IMR-90 (cell line): ENCODE measurements around the gene FAF1. TPM values are rescaled to one million over a fixed set of nuclear protein-coding genes. Genes with fewer than 3 reads are reported as not detected.
A peak's percentile ranks its signal among the peaks of the same experiment; 100 is the strongest.

ENCODE experiments used
- ATAC-seq: fragments of 200-7000 bp; cut with Tn5 transposase; 2 replicates; pipeline ENCODE4 v1.9.1; 2020; ENCODE audit warnings: low read depth, mild to moderate bottlenecking, moderate library complexity
- BruUV-seq: library from RNA; stranded (reverse); fragments of 400-500 nt; replicated peaks from 2 replicates; lab custom pipeline; 2021; lab: Mats Ljungman, UMichigan
- CTCF ChIA-PET: fragments of 300-600 bp; formaldehyde crosslinking; extraction: SDS; loops from one replicate; lab custom pipeline; 2021; ENCODE audit warnings: antibody characterized with exemption; lab: Yijun Ruan, JAX
- POLR2A ChIA-PET: fragments of 300-600 bp; sonication (Branson Sonifier 250); formaldehyde crosslinking; loops from one replicate; lab custom pipeline; 2022; ENCODE audit warnings: antibody characterized with exemption; ENCODE audit not compliant: unreplicated experiment; lab: Charles Lee
- DNase-seq: peaks from one replicate; pipeline ENCODE4 v3.0.0; 2013
- H2AFZ ChIP-seq: replicated peaks from 2 replicates; pipeline ENCODE3; 2013; ENCODE audit warnings: low read length, mild to moderate bottlenecking; ENCODE audit not compliant: poor library complexity
- H2AK5ac ChIP-seq: 2 replicates; pipeline ENCODE4 v1.6.1; 2013; ENCODE audit warnings: low read depth, low read length, inconsistent platforms
- H2AK9ac ChIP-seq: replicated peaks from 2 replicates; pipeline ENCODE3; 2013; ENCODE audit warnings: mild to moderate bottlenecking, low read depth, low read length, moderate library complexity; ENCODE audit not compliant: poor library complexity
- H2BK120ac ChIP-seq: 2 replicates; pipeline ENCODE4 v1.6.1; 2013; ENCODE audit warnings: low read depth, low read length, inconsistent platforms
- H2BK15ac ChIP-seq: 3 replicates; pipeline ENCODE4 v1.6.1; 2013; ENCODE audit warnings: low read depth, low read length, inconsistent platforms
- H2BK20ac ChIP-seq: 2 replicates; pipeline ENCODE4 v1.6.1; 2013; ENCODE audit warnings: low read depth, mild to moderate bottlenecking, inconsistent platforms, low read length, moderate library complexity
- H2BK5ac ChIP-seq: 2 replicates; pipeline ENCODE4 v1.6.1; 2013; ENCODE audit warnings: mild to moderate bottlenecking, low read depth, low read length, inconsistent platforms; ENCODE audit not compliant: poor library complexity, severe bottlenecking
- H3K14ac ChIP-seq: replicated peaks from 2 replicates; pipeline ENCODE4 v1.6.1; 2013; ENCODE audit warnings: low read depth, low read length, inconsistent platforms
- H3K18ac ChIP-seq: 2 replicates; pipeline ENCODE4 v1.6.1; 2013; ENCODE audit warnings: low read depth, low read length, control low read depth
- H3K23ac ChIP-seq: 2 replicates; pipeline ENCODE4 v1.6.1; 2013; ENCODE audit warnings: low read depth, low read length, inconsistent platforms
- H3K27ac ChIP-seq: 2 replicates; pipeline ENCODE4 v1.5.1; 2013; ENCODE audit warnings: mild to moderate bottlenecking, control low read depth, low read length; ENCODE audit not compliant: insufficient read depth
- H3K27me3 ChIP-seq: 2 replicates; pipeline ENCODE4 v1.6.1; 2013; ENCODE audit warnings: low read length; ENCODE audit not compliant: control insufficient read depth, insufficient read depth
- H3K36me3 ChIP-seq: 2 replicates; pipeline ENCODE4 v1.6.1; 2013; ENCODE audit warnings: low read length, mixed read lengths; ENCODE audit not compliant: control insufficient read depth, insufficient read depth
- H3K4ac ChIP-seq: 2 replicates; pipeline ENCODE4 v1.6.1; 2013; ENCODE audit warnings: low read depth, low read length, inconsistent platforms
- H3K4me1 ChIP-seq: 2 replicates; pipeline ENCODE4 v1.6.1; 2013; ENCODE audit warnings: low read length, mixed read lengths; ENCODE audit not compliant: control insufficient read depth, insufficient read depth
- H3K4me2 ChIP-seq: 2 replicates; pipeline ENCODE4 v1.6.1; 2013; ENCODE audit warnings: low read depth, mild to moderate bottlenecking, control low read depth, low read length, moderate library complexity
- H3K4me3 ChIP-seq: 2 replicates; pipeline ENCODE4 v1.5.1; 2013; ENCODE audit warnings: low read depth, mild to moderate bottlenecking, control low read depth, low read length, moderate library complexity; ENCODE audit not compliant: insufficient read depth
- H3K56ac ChIP-seq: 2 replicates; pipeline ENCODE4 v1.6.1; 2013; ENCODE audit warnings: low read length, inconsistent platforms; ENCODE audit not compliant: insufficient read depth; ENCODE audit errors: extremely low read depth
- H3K79me1 ChIP-seq, 2 experiments: 2 replicates each; pipeline ENCODE4 v1.6.1; 2013; ENCODE audit warnings: low read length in 2 of 2, inconsistent platforms in 1 of 2, low read depth in 1 of 2
- H3K9ac ChIP-seq: 2 replicates; pipeline ENCODE4 v1.6.1; 2013; ENCODE audit warnings: low read depth, low read length, control low read depth
- H3K9me1 ChIP-seq: 2 replicates; pipeline ENCODE4 v1.6.1; 2013; ENCODE audit warnings: low read length, inconsistent platforms; ENCODE audit not compliant: insufficient read depth
- H3K9me3 ChIP-seq: 2 replicates; pipeline ENCODE4 v1.6.1; 2013; ENCODE audit warnings: low read length; ENCODE audit not compliant: control insufficient read depth, insufficient read depth
- H4K20me1 ChIP-seq: 2 replicates; pipeline ENCODE4 v1.6.1; 2013; ENCODE audit warnings: low read length, inconsistent platforms; ENCODE audit not compliant: insufficient read depth
- H4K5ac ChIP-seq: 2 replicates; pipeline ENCODE4 v1.6.1; 2013; ENCODE audit warnings: mild to moderate bottlenecking, low read depth, low read length, control low read depth
- H4K8ac ChIP-seq, 2 experiments: 2 replicates each; pipeline ENCODE4 v1.6.1; 2013; ENCODE audit warnings: low read depth in 2 of 2, low read length in 2 of 2, control low read depth in 1 of 2, inconsistent platforms in 1 of 2
- H4K91ac ChIP-seq: 2 replicates; pipeline ENCODE4 v1.6.1; 2013; ENCODE audit warnings: low read depth, low read length, inconsistent platforms; ENCODE audit not compliant: insufficient read depth
- MXI1 ChIP-seq: IDR thresholded peaks from 2 replicates; pipeline ENCODE4 v1.6.1; 2012; ENCODE audit warnings: low read depth, mild to moderate bottlenecking, low read length, moderate library complexity, borderline replicate concordance
- WGBS, 2 experiments: methylation state at CpG; one replicate each; pipeline versions ENCODE4 v1.1.5 to v1.1.7; 2013; ENCODE audit warnings: missing lambda C conversion rate in 2 of 2; ENCODE audit not compliant: insufficient read length in 1 of 2; ENCODE audit errors: extremely low coverage in 2 of 2; 5-methylcytosine and 5-hydroxymethylcytosine counted together
- dilution Hi-C: fragments of 300-500 bp; cut with HindIII; formaldehyde crosslinking; loops from one replicate; pipeline ENCODE4 v1.14.3; 2018; ENCODE audit warnings: low sequenced_read_pairs; ENCODE audit not compliant: unreplicated experiment
- in situ Hi-C: fragments of 300-500 bp; cut with MboI; formaldehyde crosslinking; loops from 3 replicates; pipeline ENCODE4 v1.14.3; 2019; ENCODE audit warnings: low sequenced_read_pairs, inconsistent platforms, mixed read lengths
- intact Hi-C: fragments of 100-400 bp; cut with micrococcal nuclease; formaldehyde crosslinking; loops from 2 replicates; pipeline ENCODE4 v1.10.0; 2022
- polyA plus RNA-seq, 3 experiments: library from polyadenylated mRNA; depleted of rRNA; stranded (reverse); fragments of >200 nt; gene quantifications; 2 replicates each; pipeline ENCODE4 v1.2.3, GENCODE V29; 2012; ENCODE audit warnings: low replicate concordance in 1 of 3
- total RNA-seq: library from RNA; depleted of rRNA; stranded (reverse); fragments of >200 nt; gene quantifications from 2 replicates; pipeline ENCODE4 v1.2.3, GENCODE V29; 2012
- TF ChIP-seq, protein P1 (sequence below): fragments of 150-350 bp; IDR thresholded peaks from 2 replicates; pipeline ENCODE4 v1.6.1; 2017; ENCODE audit warnings: mild to moderate bottlenecking, antibody characterized with exemption, low read length, low read depth

The FAF1 gene
- total and polyA plus RNA-seq, 2 of the 4 experiments (the other 2 are of a cell fraction), result 18.8 to 72.9 TPM

DNA sequence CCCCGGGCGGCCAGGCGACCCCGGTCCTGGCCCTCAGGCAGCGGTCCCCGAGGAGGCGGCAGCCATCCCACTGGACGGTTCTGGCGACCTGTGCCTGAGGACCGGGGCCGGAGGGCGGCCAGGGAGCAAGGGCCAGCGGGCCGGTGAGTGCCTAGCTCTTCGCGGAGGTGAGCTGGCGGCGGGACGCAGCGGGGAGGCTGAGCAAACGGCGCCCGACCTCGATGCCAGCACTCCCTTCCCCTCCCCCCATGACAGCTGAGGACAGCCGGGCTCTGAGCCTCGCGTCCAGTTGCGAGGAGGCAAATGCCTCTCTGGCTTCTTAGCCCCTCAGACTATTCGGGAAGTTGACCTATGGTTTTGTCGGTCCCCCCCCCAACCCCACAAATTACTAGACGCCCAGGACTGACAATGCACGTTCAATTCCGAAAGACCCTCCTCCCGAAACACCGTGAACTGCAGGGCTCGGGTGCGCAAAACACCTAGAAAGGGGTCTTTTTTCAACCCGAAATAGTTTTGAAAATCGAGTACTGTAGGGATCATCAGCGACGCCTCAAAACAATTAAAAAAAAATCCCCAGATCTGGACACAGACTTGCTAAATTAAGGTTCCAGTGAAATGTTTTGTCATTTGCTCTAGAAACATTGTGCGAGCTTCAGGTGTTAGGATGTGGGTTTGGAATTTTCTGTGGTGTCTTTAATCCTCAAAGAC lies 18.2 kb upstream of the FAF1 start:
- no peaks in the 10 kb centered on the region for H4K20me1 ChIP-seq
- POLR2A ChIA-PET, result interaction anchor here (0.6 kb wide), 1 partner anchor 68 kb away, joined by 4 read pairs; no protein-coding TSS in a partner anchor
- H3K4ac ChIP-seq, result peak overlapping the region; percentile 89

More for the DNA sequence above, 18.2 kb upstream of the FAF1 start:
- H2AK5ac ChIP-seq, result peak overlapping the region; percentile 31; the same call in 1 of the 2 replicates
- peak overlapping the region; percentile 78 for H3K9ac ChIP-seq
- peak overlapping the region; percentile 39; the same call in 1 of the 2 replicates for H3K56ac ChIP-seq
- CTCF ChIA-PET, result interaction anchor here (0.6 to 1.4 kb wide), 3 partner anchors 40 to 211 kb away, joined by 3 read pairs; no protein-coding TSS in a partner anchor
- no peak overlapping the region for H2BK20ac ChIP-seq
- no peak overlapping the region; the same call in 2 of the 3 replicates for H2BK15ac ChIP-seq
- H3K27ac ChIP-seq, result peak overlapping the region; percentile 90
- no peaks in the 10 kb centered on the region; the same call in 1 of the 2 replicates for H3K36me3 ChIP-seq
- H3K79me1 ChIP-seq, result peaks cover 4 to 26% of the 10 kb centered on the region in 2 experiments; a peak in 3 of 4 replicates
- DNase-seq, result peak; percentile 49
- dilution Hi-C loops (no loop called here), intact Hi-C loops (loop anchor here (10.0 kb wide), 1 partner anchor 317 kb away; no protein-coding TSS in a partner anchor), in situ Hi-C loops (no loop called here)
- H2AFZ ChIP-seq, result peak overlapping the region; percentile 97
- H3K23ac ChIP-seq, result peak overlapping the region; percentile 48
- H4K5ac ChIP-seq, result peak overlapping the region; percentile 81
- no TSS peak for BruUV-seq
- peak overlapping the region; percentile 89 for H2BK5ac ChIP-seq
- no peaks in the 10 kb centered on the region for H3K9me3 ChIP-seq
- H4K91ac ChIP-seq, result peak overlapping the region; percentile 81; the same call in 1 of the 2 replicates
- no peaks in the 10 kb centered on the region for H3K27me3 ChIP-seq
- peaks cover 2% of the 10 kb centered on the region; the same call in 1 of the 2 replicates for H3K9me1 ChIP-seq
- peak overlapping the region; percentile 88 for H3K4me2 ChIP-seq
- peak overlapping the region; percentile 68 for H2AK9ac ChIP-seq
- TF ChIP-seq, protein P1, sequence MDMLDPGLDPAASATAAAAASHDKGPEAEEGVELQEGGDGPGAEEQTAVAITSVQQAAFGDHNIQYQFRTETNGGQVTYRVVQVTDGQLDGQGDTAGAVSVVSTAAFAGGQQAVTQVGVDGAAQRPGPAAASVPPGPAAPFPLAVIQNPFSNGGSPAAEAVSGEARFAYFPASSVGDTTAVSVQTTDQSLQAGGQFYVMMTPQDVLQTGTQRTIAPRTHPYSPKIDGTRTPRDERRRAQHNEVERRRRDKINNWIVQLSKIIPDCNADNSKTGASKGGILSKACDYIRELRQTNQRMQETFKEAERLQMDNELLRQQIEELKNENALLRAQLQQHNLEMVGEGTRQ, result no peak
- 0 out of 2 replicates have a peak, but pooled peaks have one; percentile 30 for TF ChIP-seq MXI1
- peak overlapping the region; percentile 70; the same call in 1 of the 2 replicates for H3K14ac ChIP-seq
- H3K18ac ChIP-seq, result peak overlapping the region; percentile 79; the same call in 1 of the 2 replicates
- peaks cover 6% of the 10 kb centered on the region; the same call in 1 of the 2 replicates for H3K4me1 ChIP-seq
- H3K4me3 ChIP-seq, result peak overlapping the region; percentile 95
- peak; percentile 74 for ATAC-seq
- peak overlapping the region; percentile 84 for H2BK120ac ChIP-seq
- 0% methylated on average over 4 of the region's 42 CpGs; no CpG with 5 or more reads in 1 of the 2 experiments for WGBS, 2 experiments
- peak overlapping the region; percentile 54 to 82; a peak in 3 of 4 replicates for H4K8ac ChIP-seq
